Measurements from ENCODE around the gene SSR1. TPM values are rescaled to one million over a fixed set of nuclear protein-coding genes. Genes with fewer than 3 reads are reported as not detected.

Gene SSR1
- total and polyA plus RNA-seq, 2 experiments from 2014 or later = 65.3 to 70.2 TPM

DNA sequence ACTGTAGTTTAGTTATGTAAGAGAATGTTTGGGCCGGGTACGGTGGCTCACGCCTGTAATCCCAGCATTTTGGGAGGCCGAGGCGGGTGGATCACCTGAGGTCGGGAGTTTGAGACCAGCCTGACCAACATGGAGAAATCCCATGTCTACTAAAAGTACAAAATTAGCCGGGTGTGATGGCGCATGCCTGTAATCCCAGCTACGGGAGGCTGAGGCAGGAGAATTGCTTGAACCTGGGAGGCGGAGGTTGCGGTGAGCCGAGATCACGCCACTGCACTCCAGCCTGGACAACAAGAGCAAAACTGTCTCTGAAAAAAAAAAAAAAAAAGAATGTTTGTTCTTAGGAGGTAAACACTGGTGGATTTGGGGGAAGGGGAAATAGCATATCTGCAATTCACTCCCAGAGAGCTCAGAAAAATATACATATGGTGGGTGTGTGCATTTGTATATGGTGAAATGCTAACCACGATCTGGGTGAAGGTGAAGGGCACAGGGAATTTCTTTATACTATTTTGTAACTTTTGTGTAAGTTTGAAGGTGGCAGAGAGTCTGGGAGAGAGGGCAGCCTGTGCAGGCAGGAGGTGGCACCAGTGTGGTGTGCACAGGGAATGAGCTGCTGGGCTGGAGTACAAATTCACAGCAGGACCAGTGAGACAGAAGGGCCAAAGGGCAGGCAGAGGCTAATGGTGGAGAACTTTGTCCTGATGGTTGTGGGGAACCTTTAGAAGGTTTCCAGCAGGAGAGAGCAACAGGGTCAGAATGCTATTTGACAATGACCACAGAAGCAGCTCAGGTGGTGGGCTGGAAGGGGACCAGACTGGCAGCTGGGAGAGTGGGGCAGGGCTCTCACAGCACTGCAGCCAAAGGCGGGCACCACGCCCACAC, 42.4 kb downstream of the SSR1 start (continued):
- TF ChIP-seq EZH2phosphoT487 (IDR thresholded peaks at IDR 0.05; ENCODE audit: unreplicated experiment) (no peak), ZNF331 (CRISPR knock-in tag; IDR thresholded peaks at IDR 0.05; ENCODE audit: low read depth) (no peak)

DNA sequence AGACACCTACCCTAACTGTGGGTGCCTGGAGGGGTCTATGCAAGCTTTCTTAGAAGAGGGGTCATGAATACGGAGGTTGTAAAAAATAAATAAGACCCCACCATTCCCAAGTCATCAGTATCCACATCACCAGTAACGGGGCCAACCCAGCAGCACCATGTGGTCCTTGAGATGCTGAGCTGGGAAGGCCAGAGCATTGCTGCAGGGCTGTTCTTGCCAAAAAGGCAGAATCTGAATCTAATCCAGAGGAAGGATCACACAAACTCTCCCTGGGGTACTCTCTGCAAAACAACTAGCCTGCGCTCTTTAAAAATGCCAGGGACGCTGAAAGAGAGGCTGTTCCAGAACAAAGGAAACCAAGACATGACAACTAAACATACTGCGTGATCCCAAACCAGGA, 43.2 kb downstream of the SSR1 start:
- ATAC-seq (no peak), DNase-seq (ENCODE audit: low spot score) (no peak)
- H2AFZ ChIP-seq = no peak overlapping the region
- H3K4me1 ChIP-seq (ENCODE audit: insufficient read depth) = no peaks in the 10 kb centered on the region
- no peaks in the 10 kb centered on the region for H3K36me3 ChIP-seq (ENCODE audit: insufficient read depth)
- no peaks in the 10 kb centered on the region for H3K36me3 Mint-ChIP-seq (ENCODE audit: low read depth)
- H4K20me1 ChIP-seq (replicated peaks; ENCODE audit: insufficient read depth) = no peaks in the 10 kb centered on the region
- H3K4me2 ChIP-seq = no peak overlapping the region
- no peaks in the 10 kb centered on the region for H3K79me2 ChIP-seq (replicated peaks; ENCODE audit: insufficient read depth)
- 0 out of 3 replicates have a peak, but pooled peaks cover 3% of the 10 kb centered on the region for H3K4me1 Mint-ChIP-seq
- no peak overlapping the region for H3K27ac Mint-ChIP-seq
- no peak overlapping the region for H3K4me3 Mint-ChIP-seq
- H3K9me2 ChIP-seq (ENCODE audit: insufficient read depth) = no peaks in the 10 kb centered on the region
- H3K4me3 ChIP-seq = no peak overlapping the region
- no peak overlapping the region for H3K27ac ChIP-seq (ENCODE audit: low read depth)
- no peaks in the 10 kb centered on the region for H3K9me3 Mint-ChIP-seq
- H3K27me3 Mint-ChIP-seq (ENCODE audit: insufficient read depth, low read depth, poor library complexity) = peaks cover 2% of the 10 kb centered on the region
- no peaks in the 10 kb centered on the region for H3K27me3 ChIP-seq (ENCODE audit: insufficient read depth)
- H3F3A ChIP-seq (replicated peaks; ENCODE audit: low read depth) = no peaks in the 10 kb centered on the region
- TF ChIP-seq ZNF331 (CRISPR knock-in tag; IDR thresholded peaks at IDR 0.05; ENCODE audit: low read depth) (no peak), STAT1 (IDR thresholded peaks at IDR 0.05; ENCODE audit: unreplicated experiment) (no peak), CREB1 (CRISPR knock-in tag; IDR thresholded peaks at IDR 0.05; ENCODE audit: low read depth) (no peak), EZH2phosphoT487 (IDR thresholded peaks at IDR 0.05; ENCODE audit: unreplicated experiment) (no peak), POLR2AphosphoS5 (IDR thresholded peaks at IDR 0.05; ENCODE audit: low read depth) (no peak), ZNF114 (CRISPR knock-in tag; IDR thresholded peaks at IDR 0.05) (no peak), JUNB (IDR thresholded peaks at IDR 0.05; ENCODE audit: unreplicated experiment) (no peak), NANOG (IDR thresholded peaks at IDR 0.05; ENCODE audit: borderline replicate concordance) (no peak)
- TF ChIP-seq, protein P1, sequence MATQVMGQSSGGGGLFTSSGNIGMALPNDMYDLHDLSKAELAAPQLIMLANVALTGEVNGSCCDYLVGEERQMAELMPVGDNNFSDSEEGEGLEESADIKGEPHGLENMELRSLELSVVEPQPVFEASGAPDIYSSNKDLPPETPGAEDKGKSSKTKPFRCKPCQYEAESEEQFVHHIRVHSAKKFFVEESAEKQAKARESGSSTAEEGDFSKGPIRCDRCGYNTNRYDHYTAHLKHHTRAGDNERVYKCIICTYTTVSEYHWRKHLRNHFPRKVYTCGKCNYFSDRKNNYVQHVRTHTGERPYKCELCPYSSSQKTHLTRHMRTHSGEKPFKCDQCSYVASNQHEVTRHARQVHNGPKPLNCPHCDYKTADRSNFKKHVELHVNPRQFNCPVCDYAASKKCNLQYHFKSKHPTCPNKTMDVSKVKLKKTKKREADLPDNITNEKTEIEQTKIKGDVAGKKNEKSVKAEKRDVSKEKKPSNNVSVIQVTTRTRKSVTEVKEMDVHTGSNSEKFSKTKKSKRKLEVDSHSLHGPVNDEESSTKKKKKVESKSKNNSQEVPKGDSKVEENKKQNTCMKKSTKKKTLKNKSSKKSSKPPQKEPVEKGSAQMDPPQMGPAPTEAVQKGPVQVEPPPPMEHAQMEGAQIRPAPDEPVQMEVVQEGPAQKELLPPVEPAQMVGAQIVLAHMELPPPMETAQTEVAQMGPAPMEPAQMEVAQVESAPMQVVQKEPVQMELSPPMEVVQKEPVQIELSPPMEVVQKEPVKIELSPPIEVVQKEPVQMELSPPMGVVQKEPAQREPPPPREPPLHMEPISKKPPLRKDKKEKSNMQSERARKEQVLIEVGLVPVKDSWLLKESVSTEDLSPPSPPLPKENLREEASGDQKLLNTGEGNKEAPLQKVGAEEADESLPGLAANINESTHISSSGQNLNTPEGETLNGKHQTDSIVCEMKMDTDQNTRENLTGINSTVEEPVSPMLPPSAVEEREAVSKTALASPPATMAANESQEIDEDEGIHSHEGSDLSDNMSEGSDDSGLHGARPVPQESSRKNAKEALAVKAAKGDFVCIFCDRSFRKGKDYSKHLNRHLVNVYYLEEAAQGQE (IDR thresholded peaks at IDR 0.05; ENCODE audit: unreplicated experiment) = no peak
- TF ChIP-seq, protein P2, sequence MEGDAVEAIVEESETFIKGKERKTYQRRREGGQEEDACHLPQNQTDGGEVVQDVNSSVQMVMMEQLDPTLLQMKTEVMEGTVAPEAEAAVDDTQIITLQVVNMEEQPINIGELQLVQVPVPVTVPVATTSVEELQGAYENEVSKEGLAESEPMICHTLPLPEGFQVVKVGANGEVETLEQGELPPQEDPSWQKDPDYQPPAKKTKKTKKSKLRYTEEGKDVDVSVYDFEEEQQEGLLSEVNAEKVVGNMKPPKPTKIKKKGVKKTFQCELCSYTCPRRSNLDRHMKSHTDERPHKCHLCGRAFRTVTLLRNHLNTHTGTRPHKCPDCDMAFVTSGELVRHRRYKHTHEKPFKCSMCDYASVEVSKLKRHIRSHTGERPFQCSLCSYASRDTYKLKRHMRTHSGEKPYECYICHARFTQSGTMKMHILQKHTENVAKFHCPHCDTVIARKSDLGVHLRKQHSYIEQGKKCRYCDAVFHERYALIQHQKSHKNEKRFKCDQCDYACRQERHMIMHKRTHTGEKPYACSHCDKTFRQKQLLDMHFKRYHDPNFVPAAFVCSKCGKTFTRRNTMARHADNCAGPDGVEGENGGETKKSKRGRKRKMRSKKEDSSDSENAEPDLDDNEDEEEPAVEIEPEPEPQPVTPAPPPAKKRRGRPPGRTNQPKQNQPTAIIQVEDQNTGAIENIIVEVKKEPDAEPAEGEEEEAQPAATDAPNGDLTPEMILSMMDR (conservative IDR thresholded peaks at IDR 0.05; ENCODE audit: low read depth in 2 of 2) = no peak
- TF ChIP-seq, protein P3, sequence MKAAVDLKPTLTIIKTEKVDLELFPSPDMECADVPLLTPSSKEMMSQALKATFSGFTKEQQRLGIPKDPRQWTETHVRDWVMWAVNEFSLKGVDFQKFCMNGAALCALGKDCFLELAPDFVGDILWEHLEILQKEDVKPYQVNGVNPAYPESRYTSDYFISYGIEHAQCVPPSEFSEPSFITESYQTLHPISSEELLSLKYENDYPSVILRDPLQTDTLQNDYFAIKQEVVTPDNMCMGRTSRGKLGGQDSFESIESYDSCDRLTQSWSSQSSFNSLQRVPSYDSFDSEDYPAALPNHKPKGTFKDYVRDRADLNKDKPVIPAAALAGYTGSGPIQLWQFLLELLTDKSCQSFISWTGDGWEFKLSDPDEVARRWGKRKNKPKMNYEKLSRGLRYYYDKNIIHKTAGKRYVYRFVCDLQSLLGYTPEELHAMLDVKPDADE (IDR thresholded peaks at IDR 0.05) = no peak
- TF ChIP-seq, protein P4, sequence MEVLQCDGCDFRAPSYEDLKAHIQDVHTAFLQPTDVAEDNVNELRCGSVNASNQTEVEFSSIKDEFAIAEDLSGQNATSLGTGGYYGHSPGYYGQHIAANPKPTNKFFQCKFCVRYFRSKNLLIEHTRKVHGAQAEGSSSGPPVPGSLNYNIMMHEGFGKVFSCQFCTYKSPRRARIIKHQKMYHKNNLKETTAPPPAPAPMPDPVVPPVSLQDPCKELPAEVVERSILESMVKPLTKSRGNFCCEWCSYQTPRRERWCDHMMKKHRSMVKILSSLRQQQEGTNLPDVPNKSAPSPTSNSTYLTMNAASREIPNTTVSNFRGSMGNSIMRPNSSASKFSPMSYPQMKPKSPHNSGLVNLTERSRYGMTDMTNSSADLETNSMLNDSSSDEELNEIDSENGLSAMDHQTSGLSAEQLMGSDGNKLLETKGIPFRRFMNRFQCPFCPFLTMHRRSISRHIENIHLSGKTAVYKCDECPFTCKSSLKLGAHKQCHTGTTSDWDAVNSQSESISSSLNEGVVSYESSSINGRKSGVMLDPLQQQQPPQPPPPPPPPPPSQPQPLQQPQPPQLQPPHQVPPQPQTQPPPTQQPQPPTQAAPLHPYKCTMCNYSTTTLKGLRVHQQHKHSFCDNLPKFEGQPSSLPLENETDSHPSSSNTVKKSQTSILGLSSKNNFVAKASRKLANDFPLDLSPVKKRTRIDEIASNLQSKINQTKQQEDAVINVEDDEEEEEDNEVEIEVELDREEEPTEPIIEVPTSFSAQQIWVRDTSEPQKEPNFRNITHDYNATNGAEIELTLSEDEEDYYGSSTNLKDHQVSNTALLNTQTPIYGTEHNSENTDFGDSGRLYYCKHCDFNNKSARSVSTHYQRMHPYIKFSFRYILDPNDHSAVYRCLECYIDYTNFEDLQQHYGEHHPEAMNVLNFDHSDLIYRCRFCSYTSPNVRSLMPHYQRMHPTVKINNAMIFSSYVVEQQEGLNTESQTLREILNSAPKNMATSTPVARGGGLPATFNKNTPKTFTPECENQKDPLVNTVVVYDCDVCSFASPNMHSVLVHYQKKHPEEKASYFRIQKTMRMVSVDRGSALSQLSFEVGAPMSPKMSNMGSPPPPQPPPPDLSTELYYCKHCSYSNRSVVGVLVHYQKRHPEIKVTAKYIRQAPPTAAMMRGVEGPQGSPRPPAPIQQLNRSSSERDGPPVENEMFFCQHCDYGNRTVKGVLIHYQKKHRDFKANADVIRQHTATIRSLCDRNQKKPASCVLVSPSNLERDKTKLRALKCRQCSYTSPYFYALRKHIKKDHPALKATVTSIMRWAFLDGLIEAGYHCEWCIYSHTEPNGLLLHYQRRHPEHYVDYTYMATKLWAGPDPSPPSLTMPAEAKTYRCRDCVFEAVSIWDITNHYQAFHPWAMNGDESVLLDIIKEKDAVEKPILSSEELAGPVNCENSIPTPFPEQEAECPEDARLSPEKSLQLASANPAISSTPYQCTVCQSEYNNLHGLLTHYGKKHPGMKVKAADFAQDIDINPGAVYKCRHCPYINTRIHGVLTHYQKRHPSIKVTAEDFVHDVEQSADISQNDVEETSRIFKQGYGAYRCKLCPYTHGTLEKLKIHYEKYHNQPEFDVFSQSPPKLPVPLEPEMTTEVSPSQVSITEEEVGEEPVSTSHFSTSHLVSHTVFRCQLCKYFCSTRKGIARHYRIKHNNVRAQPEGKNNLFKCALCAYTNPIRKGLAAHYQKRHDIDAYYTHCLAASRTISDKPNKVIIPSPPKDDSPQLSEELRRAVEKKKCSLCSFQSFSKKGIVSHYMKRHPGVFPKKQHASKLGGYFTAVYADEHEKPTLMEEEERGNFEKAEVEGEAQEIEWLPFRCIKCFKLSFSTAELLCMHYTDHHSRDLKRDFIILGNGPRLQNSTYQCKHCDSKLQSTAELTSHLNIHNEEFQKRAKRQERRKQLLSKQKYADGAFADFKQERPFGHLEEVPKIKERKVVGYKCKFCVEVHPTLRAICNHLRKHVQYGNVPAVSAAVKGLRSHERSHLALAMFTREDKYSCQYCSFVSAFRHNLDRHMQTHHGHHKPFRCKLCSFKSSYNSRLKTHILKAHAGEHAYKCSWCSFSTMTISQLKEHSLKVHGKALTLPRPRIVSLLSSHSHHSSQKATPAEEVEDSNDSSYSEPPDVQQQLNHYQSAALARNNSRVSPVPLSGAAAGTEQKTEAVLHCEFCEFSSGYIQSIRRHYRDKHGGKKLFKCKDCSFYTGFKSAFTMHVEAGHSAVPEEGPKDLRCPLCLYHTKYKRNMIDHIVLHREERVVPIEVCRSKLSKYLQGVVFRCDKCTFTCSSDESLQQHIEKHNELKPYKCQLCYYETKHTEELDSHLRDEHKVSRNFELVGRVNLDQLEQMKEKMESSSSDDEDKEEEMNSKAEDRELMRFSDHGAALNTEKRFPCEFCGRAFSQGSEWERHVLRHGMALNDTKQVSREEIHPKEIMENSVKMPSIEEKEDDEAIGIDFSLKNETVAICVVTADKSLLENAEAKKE (CRISPR knock-in tag; IDR thresholded peaks at IDR 0.05) = no peak
